Cardiac ventricle fibroblast (primary cell): ENCODE data around the gene CDK4. TPM values are rescaled to one million over a fixed set of nuclear protein-coding genes. Genes with fewer than 3 reads are reported as not detected.

Source experiments
- total RNA-seq: library from RNA; depleted of rRNA; stranded (reverse); fragments of >200 nt; gene quantifications from 2 replicates; pipeline ENCODE4 v1.2.3, GENCODE V29; 2015

The CDK4 gene
- total RNA-seq = 107 and 144 TPM in 2 replicates

DNA sequence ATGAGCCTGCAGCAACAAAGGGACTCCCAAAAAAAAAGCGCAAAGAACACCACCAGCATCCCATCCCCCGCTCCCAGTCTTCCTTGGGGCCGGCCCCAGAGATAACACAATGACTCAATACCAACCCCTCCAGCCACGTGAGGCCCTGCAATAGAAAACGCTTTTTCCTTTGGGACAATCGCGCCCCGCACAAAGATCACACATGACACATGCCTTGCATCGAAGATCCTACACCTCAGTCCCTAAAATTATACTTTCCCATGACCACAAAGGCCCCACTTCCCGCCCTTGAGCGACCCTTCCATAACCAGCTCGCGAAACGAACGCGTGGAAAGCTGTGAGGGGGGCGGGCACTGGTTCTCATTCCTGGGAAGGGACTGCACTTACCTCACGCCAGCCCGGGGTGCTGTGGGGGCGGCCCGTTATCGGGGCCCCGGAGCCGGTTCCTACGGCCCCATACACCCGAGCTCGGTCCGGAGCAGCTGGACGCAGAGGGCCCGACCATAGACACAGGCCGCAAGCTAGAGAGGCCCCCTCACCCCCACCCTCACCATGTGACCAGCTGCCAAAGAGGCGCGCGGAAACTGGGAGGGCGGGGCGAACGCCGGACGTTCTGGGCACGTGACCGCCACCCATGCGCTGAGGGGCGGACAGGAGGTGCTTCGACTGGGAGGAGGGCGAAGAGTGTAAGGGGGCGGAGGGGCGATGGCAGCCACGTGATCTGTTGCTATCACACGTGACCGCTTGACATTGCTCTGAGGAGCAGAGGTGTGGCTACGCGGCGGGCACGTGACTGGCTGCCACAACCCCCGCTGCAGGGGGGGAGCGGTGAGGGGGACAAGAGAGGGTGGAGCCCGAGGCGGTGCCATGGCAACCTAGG, at the start of gene CDK4:
CDK4 (minus strand) TSS at position 523 of the 880 bp plus-strand sequence. CDS start 593 bp downstream, outside the sequence.

DNA sequence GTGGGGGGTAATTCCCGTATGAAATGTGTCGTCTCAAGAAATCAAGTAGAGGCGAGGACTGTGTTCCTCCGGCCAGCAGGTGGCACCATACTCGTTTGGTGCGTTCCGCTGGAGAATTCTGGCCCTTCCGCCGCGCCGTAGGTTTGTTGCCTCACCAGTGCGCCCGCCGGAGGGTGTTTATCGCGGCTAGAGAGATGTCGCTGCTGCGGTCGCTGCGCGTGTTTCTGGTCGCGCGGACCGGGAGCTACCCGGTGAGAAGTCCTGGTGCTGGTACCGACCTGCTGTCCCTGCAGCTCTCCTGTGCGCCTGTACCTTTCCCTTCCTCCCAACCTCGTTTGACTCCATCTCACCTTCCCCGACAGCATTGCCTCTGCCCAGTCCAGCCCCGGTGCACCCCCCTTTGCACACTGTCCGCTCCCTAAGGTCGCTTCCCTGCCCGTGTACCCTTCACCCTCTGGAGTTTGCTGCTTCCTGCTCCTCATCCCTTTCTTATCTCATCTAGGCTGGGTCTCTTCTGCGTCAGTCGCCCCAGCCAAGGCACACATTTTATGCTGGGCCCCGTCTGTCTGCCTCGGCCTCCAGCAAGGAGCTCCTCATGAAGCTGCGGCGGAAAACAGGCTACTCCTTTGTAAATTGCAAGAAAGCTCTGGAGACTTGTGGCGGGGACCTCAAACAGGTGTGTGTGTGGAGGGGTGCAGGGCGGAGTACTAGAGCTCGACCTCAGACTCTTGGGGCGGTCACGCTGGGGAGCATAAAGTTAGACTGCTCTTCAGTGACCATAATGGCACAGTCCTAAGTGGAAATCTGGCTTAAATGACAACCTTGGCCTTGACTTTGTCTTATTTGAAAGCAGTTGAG, 30.7 kb upstream of the CDK4 start, which contains the start of gene TSFM:
TSFM (plus strand) TSS at position 180 of the 858 bp plus-strand sequence; CDS start at position 195, 15 bp downstream.

DNA sequence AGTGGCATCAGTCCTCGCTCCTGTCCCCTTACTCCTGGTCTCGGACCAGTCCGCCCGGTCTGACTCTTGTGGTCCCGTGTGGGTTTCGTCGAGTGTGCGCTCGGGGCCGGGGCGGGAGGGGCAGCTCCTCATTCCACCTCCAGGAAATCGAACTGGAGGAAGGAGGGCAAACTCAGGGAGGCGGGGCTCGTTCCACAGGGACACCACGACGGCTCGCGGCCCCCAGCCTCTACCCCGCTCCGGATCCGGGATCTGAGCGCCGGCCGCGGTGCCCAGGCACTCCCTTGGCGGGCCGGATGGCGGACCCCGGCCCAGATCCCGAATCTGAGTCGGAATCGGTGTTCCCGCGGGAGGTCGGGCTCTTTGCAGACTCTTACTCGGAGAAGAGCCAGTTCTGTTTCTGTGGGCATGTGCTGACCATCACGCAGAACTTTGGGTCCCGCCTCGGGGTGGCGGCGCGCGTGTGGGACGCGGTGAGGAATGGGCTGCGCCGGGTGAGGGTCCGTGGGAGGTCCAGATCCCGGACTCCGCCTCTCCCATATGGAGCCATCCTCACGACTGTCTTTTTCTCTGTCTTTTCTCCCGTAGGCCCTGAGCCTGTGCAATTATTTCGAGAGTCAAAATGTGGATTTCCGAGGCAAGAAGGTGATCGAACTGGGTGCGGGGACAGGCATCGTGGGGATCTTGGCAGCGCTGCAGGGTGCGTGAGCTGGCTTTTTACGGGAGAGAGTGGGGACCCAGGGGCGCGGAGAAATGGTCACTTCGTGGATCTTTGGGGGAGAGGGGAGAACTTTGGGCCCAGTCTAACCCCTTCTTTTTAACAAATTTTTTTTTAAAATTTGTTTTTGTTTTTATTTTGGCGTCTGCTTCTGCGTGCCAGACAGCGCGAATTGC, 20.6 kb upstream of the CDK4 start, which contains the start of gene EEF1AKMT3:
EEF1AKMT3 (plus strand) TSS at position 186 of the 894 bp plus-strand sequence; CDS start at position 297, 111 bp downstream.

DNA sequence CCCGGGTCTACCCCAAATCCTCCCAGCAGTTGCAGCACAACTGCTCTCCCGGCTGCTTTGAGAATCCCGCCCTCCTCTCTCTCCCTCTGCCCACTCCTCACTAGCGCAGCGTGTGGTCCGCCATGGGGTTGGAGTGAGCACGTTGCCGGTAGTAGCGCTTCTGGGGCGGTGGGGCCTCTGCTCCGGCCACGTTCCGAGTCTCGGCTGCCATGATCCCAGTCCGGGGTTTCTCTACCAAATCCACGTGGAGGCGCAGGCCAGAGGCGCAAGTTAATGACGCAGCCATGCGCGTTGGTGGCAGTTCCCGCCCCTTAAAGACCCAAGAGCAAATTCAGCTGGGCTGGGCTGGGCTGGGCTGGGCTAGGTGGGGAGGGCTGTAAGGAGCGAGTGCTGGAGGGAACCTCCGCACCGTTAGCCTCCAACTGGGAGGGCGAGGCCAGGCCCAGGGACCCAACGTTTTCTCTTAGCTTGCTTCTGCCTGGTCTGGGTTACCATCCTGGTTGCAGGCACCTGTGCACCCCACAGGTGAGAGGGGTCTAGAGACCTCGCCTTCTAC, 19.8 kb upstream of the CDK4 start, which contains the start of gene METTL1:
METTL1 (minus strand) TSS at position 233 of the 556 bp plus-strand sequence; CDS start at position 211, 22 bp downstream.

DNA sequence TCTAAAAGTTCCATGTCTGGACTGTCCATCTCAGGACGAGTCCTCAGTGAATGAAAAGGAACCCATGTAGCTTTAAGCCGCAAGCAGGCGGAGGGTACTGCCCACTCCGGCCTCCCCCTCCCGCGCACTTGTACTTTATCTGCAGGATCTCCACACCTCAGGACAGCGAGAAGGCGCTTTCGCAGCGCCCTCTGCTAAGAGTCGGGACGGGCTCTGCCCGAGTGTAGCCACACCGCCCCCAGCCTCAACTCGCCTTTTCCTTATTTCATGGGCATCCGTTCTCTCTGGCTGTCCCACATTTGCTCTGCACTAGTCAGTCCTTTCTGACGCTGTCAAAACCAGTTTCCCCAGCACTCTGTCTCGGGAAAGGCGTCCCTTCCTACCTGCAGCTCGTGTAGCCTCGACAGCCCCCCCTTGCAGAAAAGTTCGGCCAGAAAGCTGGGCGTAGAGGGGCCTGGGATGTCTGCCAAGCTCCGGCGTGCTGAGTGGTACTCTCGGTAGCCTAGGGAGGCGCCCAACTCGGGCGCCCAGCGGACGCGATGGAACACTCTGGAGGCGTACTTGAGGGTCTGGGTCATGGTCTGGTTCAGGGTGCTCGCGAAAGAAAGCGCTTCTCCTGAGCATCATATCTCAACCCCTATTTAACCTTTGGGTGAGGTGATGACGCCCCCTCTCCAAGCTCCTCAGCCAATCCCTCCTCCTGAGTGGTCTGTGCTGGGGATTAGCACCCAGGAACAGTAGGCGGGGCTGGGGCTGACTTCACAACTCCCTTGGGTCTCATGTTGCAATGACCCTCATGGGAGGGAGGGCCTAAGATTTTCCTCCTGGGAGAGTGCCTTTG, 14.6 kb upstream of the CDK4 start, which contains the start of gene CYP27B1:
CYP27B1 (minus strand) TSS at position 615 of the 841 bp plus-strand sequence; CDS start at position 578, 37 bp downstream.

GRCh38 chr12:57754411-57755193, 2.5 kb upstream of the CDK4 start, which contains the start of gene MARCHF9:
MARCHF9 (plus strand) TSS chr12:57755103; CDS start chr12:57755529, 426 bp downstream.

GRCh38 chr12:57744777-57745484, 7.2 kb downstream of the CDK4 start, which contains the start of gene TSPAN31:
TSPAN31 (plus strand) TSS chr12:57745039; CDS start chr12:57745155, 116 bp downstream.

GRCh38 chr12:57738661-57739237, 13.4 kb downstream of the CDK4 start, which contains the start of gene AGAP2:
AGAP2 (minus strand) TSS chr12:57738742; CDS start chr12:57738246, 496 bp downstream.

Other genes with a start within 250 kb of the CDK4 start
- 14.0 and 19.4 TPM in 2 replicates for gene DDIT3, start 231.8 kb downstream of the CDK4 start, total RNA-seq
- gene MBD6, start 229.5 kb downstream of the CDK4 start, total RNA-seq = 9.9 and 10.6 TPM in 2 replicates
- gene DCTN2, start 205.1 kb downstream of the CDK4 start, total RNA-seq = 155 and 187 TPM in 2 replicates
- gene KIF5A, start 202.3 kb downstream of the CDK4 start, total RNA-seq = not detected in 2 replicates
- 10.4 and 10.9 TPM in 2 replicates for gene PIP4K2C, start 161.1 kb downstream of the CDK4 start, total RNA-seq
- gene DTX3, start 147.5 kb downstream of the CDK4 start, total RNA-seq = 6.0 and 10.2 TPM in 2 replicates
- 4.8 and 9.6 TPM in 2 replicates for gene ARHGEF25, start 140.9 kb downstream of the CDK4 start, total RNA-seq
- gene B4GALNT1, start 119.1 kb downstream of the CDK4 start, total RNA-seq = 0.25 and 0.29 TPM in 2 replicates
- 248 and 369 TPM in 2 replicates for gene OS9, start 58.2 kb downstream of the CDK4 start, total RNA-seq
- gene AGAP2, start 13.6 kb downstream of the CDK4 start, total RNA-seq = 0.10 TPM in 1 of 2 replicates, not detected in the other
- 48.9 and 82.9 TPM in 2 replicates for gene TSPAN31, start 7.3 kb downstream of the CDK4 start, total RNA-seq
- 1.1 and 1.9 TPM in 2 replicates for gene MARCHF9, start 2.8 kb upstream of the CDK4 start, total RNA-seq
- gene CYP27B1, start 14.8 kb upstream of the CDK4 start, total RNA-seq = 0.37 and 1.3 TPM in 2 replicates
- 10.1 and 13.0 TPM in 2 replicates for gene METTL1, start 19.8 kb upstream of the CDK4 start, total RNA-seq
- 9.0 and 11.2 TPM in 2 replicates for gene EEF1AKMT3, start 20.3 kb upstream of the CDK4 start, total RNA-seq
- 24.5 and 32.9 TPM in 2 replicates for gene TSFM, start 30.5 kb upstream of the CDK4 start, total RNA-seq
- gene AVIL, start 66.4 kb upstream of the CDK4 start, total RNA-seq = 4.1 TPM in 2 replicates
- gene CTDSP2, start 94.4 kb upstream of the CDK4 start, total RNA-seq = 133 and 143 TPM in 2 replicates
- gene ATP23, start 189.3 kb upstream of the CDK4 start, total RNA-seq = 3.9 and 10.9 TPM in 2 replicates